GM21360 (cell line): ENCODE data around the gene HRH2.
"Not testable (repeated sequence)": the region's sequence is repeated elsewhere in the genome, so short reads cannot be mapped to it uniquely, and the experiment has no call there.

Experiments
- ATAC-seq: cut with Tn5 transposase; IDR thresholded peaks from one replicate; pipeline ENCODE4 v1.9.1; 2021; ENCODE audit warnings: mild to moderate bottlenecking, moderate library complexity; ENCODE audit not compliant: unreplicated experiment

HRH2 gene

DNA sequence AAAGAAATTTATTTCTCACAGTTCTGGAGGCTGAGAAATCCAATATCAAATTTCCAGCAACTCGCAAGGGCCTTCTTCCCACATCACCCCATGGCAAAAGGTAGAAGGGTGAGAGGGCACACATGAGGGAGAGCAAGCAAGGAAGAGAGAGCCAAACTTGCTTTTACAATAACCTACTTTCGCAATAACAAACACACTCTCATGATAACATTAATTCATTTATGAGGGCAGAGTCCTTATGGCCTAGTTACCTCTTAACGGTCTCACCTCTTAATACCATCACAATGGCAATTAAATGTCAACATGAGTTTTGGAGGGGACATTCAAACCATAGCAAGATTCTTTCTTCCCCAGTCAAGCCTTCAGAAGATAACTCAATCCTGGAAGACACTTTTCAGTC, 11.6 kb upstream of the HRH2 start:
- no peak for ATAC-seq

GRCh38 chr5:175649967-175650366, 7.9 kb upstream of the HRH2 start:
- ATAC-seq, result no peak

DNA sequence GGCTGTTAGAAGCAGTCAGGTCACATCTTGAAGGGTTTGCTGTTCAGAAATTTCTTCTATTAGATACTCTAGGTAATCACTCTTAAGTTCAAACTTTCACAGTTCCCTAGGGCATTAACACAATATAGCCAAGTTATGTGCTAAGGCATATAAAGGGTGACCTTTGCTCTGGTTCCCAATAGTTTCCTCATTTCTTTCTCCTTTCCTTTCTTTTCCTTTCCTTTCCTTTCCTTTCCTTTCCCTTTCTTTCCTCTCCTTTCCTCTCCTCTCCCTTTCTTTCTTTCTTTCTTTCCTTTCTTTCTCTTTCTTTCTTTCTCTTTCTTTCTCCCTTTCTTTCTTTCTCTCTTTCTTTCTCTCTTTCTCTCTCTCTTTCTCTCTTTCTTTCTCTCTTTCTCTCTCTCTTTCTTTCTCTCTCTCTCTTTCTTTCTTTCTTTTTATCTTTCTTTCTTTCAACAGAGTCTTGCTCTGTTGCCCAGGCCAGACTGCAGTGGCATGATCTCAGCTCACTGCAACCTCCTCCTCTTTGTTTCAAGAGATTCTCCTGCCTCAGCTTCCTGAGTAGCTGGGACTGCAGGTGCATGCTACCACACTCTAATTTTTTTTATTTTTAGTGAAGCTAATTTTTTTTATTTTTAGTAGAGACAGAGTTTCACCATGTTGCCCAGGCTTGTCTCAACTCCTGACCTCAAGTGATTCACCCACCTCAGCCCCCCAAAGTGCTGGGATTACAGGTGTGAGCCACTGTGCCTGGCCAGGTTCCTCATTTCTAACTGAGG, 7.3 kb upstream of the HRH2 start:
- ATAC-seq, result not testable (repeated sequence)

GRCh38 chr5:175652741-175653663, 4.9 kb upstream of the HRH2 start:
- ATAC-seq, result no peak

DNA sequence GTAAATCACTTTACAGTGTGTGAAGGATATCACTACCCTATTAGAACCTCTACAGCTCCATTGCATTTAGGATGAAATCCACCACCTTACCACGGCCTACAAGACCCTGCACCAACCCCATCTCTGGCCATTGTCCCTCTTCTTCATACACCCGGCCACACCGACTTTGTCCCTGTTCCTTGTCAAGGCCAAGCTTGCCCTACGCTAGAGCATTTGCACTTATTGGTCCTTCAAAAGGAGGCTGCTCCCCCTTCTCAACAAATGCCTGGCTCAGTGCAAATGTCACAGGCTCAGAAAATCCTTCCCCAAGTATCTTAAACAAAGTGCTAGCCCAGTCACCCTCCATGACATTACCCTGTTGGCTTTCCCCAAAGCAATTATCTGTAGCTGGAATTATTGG, 4.1 kb upstream of the HRH2 start:
- ATAC-seq, result no peak

DNA sequence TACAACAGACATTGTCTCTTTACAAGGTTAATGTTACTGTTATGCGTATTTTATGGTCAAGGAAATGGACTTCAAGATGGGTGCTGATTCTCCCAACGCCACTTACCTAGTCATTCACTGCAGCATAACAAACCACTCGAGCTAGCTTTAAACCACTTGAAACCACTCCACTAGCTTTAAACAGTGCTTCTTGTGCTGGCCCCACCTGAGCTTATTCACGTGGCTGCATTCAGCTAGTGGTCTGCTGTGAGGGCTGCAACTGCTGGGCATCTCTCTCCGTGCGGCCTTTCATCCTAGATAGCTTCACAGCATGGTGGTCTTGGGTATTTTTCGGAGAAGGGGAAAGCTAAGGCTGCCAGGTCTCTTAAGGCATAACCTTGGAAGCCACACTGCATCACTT, 3.5 kb upstream of the HRH2 start:
- ATAC-seq, result no peak

GRCh38 chr5:175654807-175655206, 3.1 kb upstream of the HRH2 start:
- no peak for ATAC-seq

- no peak for ATAC-seq
These were observed 2.5 kb upstream of the HRH2 start for GRCh38 chr5:175655411-175655810.

- ATAC-seq, result no peak
These were observed 905 bp upstream of the HRH2 start for GRCh38 chr5:175656966-175657365.

- no peak for ATAC-seq
These were observed 651 bp downstream of the HRH2 start for GRCh38 chr5:175658299-175659145.

DNA sequence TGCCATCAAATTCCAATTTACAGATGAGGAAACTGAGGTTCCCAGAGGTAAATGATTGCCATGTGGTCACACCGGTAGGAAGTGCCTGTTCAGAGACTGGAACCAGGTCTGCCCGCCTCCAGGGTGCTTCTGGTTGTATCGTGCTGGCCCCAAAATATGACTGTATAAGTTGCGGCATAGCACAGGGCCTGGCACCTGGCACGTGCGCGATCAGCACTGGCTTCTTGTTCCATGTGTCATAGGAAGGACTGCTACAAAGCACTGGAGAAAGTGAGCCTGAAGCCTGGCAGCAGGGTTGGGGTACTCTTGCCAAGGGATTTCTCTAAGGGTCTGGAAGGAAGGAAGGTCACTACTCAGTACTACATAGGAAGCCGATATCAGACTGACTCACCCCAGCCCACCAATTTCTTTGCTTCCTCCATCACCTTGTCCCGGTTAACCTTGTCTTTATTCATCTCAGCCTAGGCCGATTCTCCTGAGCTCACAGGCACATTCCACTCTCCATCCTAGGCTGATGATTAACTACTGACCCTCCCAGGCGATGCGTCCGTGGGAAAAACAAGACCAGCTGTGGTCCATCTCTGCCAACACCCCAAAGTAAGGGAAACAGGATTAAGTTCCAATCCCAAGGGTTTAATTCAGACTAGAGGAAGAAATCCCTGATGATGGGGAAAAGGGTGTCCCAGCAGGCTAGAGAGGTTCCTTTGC, 1.8 kb downstream of the HRH2 start:
- no peak for ATAC-seq

- no peak for ATAC-seq
These were observed 5.6 kb downstream of the HRH2 start for GRCh38 chr5:175663186-175664184.

- ATAC-seq, result no peak
These were observed 6.9 kb downstream of the HRH2 start for GRCh38 chr5:175664723-175665122.

DNA sequence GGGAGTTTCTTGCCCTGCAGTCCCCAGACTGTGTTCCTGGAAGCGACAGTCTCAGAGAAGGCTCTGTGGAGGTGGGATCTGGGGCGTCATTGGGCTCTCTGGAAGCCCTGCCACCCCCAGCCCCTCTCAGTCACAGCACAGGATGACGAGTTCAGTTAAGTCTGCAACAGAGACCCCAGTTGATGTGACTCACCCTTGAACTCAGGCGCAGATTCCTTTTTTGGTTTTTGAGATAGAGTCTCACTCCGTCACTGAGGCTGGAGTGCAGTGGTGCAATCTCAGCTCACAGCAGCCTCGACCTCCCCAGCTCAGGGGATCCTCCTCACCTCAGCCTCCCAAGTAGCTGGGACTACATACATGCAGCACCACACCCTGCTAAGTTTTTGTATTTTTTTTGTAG, 8.3 kb downstream of the HRH2 start:
- no peak for ATAC-seq

DNA sequence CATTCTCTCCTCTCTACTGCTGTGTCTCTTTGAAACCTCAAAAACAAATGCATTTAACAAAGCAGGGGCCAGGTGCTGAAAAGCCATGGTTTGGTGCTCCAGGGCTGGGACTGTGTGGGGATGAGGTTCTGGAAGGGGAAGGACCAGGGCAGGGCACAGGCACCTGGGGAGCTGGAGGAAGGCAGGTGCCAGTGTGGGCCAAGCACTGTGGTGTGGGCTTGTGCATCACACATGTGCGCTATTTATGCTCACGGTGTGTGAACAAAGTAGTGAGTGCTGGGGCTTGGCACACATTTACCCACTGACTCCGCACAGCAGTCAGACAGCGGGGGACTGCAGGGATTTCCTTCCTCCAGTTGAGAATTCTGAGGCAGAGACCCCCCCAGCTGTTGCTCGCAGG, 10.1 kb downstream of the HRH2 start:
- ATAC-seq, result no peak

GRCh38 chr5:175670372-175670771, 12.5 kb downstream of the HRH2 start:
- no peak for ATAC-seq

GRCh38 chr5:175671013-175671412, 13.1 kb downstream of the HRH2 start:
- ATAC-seq, result no peak

- no peak for ATAC-seq
These were observed 15.2 kb downstream of the HRH2 start for GRCh38 chr5:175672976-175673648.
